ENCODE results near the gene C10orf71.

GRCh38 chr10:49290131-49290530 lies 8.8 kb upstream of the C10orf71 start:
- TF ChIP-seq CTCF (IDR thresholded peaks at IDR 0.05), result no peak
- no peak for TF ChIP-seq REST (IDR thresholded peaks at IDR 0.05; ENCODE audit: insufficient read depth in 1 of 2, low read depth in 2 of 2, low read length in 1 of 2)
